GDM1 (cell line): Measurements from ENCODE around the gene CNOT10.
"Not testable (repeated sequence)": the region's sequence is repeated elsewhere in the genome, so short reads cannot be mapped to it uniquely, and the experiment has no call there.

Source experiments
- DNase-seq: peaks from one replicate; lab custom pipeline; 2025; lab: John Stamatoyannopoulos, UW

Gene CNOT10, protein sequence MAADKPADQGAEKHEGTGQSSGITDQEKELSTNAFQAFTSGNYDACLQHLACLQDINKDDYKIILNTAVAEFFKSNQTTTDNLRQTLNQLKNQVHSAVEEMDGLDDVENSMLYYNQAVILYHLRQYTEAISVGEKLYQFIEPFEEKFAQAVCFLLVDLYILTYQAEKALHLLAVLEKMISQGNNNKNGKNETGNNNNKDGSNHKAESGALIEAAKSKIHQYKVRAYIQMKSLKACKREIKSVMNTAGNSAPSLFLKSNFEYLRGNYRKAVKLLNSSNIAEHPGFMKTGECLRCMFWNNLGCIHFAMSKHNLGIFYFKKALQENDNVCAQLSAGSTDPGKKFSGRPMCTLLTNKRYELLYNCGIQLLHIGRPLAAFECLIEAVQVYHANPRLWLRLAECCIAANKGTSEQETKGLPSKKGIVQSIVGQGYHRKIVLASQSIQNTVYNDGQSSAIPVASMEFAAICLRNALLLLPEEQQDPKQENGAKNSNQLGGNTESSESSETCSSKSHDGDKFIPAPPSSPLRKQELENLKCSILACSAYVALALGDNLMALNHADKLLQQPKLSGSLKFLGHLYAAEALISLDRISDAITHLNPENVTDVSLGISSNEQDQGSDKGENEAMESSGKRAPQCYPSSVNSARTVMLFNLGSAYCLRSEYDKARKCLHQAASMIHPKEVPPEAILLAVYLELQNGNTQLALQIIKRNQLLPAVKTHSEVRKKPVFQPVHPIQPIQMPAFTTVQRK

DNA sequence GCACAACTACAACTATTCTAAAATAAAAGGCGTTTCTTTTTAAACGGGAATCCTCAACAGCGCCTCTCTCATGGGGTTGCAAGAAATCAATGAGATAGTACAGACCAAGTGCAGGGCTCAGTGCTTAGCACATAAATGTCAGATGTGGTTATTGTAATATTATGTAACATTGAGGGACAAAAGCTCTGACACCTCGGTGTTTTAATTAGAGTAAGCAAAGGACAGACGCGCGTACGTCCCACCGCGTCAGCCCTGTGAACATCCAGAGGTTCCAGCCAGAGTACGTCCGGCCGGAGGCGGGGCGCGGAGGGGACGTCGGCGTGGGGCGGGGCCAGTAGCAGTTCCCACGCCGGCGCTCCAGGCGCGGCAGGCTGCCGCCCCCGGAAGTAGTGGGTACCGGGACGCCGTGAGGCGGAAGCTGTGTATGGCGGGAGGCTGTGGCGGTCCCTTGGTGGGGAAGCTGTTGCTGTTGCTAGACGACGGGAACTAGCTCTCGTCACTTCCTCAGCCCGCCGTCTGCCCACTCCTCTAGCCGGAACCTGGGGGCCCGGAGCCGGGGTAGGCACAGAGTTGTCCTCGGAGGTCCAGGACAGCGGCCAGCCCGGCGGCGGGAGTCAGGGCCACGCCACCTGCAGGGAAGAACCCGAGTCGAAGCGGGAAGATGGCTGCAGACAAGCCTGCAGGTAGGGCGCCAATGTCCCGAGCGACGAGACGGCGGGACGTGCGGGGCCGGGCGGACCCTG lies at the start of gene CNOT10:
Gene CNOT10, plus strand, starts transcription at position 389 of the 743 bp plus-strand sequence. Its CDS starts 273 bp downstream, at position 662.
- DNase-seq = peak; percentile 97

DNA sequence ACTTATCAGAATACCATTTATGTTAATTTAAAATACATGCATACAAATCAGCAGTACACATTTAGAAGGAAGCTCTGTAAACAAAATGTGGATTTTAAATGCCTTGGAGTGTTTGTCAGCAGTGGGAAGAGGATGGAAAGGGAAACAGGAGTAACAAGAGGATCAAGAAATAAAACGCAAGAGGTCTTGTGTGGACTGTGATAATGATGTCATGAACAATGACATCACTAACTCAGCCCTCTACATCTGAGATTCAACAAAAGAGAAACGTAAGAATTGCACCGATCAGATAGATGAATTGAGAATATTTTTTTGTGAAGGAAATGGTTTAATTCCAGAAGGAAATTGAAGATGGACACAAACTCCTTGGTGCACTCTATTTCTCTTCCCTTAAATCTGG lies 44.0 kb upstream of the CNOT10 start:
- DNase-seq = no peak

DNA sequence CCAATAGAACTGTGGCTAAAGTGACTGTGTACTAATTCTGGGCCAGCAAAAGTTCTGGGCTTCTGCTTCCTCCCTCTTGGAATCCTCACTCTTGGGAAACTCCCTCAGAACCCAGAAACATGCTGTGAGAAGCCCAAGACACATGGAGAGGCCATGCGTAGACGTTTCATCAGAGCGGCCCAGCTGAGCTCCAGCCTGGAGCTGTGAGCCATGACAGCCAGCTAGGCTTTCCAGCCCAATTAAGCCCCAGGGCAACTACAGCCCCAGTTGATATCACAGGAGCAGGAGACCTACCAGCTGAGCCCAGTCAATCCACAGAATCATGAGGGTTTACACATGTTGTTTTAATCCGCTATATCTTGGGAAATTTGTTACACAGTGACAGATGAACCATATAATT lies 43.6 kb upstream of the CNOT10 start:
- no peak for DNase-seq

DNA sequence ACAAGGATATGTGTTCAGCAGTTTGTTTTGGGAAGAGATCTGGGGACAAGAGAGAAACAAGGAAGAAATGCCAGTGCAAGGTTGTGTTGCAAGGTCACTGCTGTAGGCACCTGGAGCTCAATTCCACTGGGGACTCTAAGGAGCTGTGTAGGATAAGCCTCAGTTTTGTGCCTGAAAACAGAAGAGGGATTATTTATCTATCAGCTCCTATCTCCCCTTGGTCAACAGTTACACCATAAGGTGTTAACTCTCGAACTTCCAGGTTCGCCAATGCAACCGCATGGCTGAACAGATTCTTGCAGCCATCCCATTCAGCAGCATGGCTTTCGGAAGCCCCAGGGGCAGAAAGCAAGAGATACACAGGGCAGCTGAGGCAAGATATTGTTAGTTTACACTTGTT lies 41.6 kb upstream of the CNOT10 start:
- no peak for DNase-seq

DNA sequence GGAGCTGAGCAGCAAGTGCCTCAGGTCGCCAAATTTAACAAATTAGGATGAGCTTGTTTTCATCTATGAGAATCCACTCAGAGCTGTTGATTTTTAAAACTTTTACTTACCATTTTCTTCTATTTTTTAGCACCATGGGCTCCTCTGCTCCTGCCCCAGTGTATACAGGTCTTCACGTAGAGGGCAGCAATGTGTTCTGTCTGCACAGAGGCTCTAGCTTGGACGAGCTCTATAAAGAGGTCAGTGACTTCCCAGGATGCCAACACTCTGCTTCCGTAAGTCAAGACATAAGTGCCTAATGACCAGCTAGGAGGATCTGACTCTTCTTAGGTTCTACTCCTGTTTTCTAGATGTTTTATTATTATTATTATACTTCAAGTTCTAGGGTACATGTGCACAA lies 41.2 kb upstream of the CNOT10 start:
- no peak for DNase-seq

DNA sequence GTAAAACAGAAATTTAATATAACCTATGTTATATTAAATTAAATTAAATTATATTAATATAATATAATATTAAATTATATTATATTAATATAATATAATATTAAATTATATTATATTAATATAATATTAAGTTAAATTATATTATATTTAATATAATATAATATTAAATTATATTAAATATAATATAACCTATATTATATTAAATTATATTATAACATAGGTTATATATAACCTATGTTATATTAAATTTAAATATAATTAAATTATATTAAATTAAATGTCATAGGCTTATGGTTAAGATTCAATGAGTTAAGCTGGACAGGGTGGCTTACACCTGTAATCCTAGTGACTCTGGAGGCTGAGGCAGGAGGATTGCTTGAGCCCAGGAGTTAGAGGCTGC lies 40.6 kb upstream of the CNOT10 start:
- DNase-seq = no peak

DNA sequence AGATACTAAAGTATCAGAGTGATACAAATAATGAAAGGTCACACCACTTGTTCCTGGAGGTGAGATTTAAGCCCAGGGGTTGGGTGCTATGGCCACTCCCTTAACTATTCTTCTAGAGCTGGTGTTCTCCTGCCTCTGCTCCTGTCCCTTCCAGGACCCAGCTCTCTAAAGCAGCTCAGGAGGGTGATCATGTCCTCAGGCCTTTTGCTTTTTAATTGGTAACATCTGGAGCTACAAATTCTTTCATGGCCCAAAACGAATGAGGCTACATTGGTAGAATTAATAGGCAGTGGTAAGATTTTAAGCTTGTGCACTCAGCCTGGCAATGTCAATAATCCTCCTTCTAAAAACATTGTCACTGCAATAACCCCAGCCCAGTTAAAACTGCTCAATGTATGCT lies 38.2 kb upstream of the CNOT10 start:
- no peak for DNase-seq

DNA sequence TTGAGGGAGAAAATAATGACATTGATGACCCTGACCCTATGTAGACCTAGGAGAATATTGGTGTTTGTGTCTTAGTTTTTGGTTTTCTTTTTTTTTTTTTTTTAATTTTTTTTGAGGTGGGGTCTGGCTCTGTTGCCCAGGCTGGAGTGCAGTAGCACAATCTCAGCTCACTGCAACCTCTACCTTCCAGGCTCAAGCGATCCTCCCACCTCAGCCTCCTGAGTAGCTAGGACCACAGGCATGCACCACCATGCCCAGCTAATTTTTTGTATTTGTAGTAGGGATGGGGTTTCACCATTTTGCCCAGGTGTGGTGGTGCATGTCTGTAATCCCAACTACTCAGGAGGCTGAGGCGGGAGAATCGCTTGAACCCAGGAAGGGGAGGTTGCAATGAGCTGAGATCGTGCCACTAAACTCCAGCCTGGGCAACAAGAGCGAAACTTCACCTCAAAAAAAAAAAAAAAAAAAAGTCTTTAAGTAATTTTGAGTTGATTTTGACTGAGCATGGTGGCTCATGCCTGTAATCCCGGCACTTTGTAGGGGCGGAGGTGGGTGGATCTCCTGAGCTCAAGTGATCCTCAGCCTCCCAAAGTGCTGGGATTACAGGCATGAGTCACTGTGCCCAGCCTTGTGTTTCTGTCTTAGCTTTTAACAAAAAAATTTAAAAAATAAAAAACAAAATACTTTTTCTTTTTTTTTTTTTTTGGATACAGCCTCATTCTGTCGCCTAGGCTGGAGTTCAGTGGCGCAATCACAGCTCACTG lies 32.5 kb upstream of the CNOT10 start:
- not testable (repeated sequence) for DNase-seq

DNA sequence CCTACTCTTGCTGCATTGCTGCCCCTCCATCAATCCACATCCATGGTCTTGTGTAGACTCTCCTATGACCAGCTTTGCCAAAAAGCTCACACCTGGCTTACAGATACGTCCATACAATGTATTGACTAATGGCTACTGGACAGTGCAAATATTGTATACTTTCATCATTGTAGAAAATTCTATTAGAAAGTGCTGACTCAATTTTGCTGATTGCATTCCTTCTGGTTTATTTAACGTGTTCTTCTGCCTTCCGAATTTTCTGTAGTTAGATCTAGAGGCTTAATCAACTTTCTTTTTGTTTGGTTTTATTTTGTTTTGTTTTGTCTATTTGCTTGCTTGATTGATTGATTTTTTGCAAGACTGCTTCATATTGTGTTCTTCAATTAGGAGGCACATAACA lies 29.8 kb upstream of the CNOT10 start:
- no peak for DNase-seq

DNA sequence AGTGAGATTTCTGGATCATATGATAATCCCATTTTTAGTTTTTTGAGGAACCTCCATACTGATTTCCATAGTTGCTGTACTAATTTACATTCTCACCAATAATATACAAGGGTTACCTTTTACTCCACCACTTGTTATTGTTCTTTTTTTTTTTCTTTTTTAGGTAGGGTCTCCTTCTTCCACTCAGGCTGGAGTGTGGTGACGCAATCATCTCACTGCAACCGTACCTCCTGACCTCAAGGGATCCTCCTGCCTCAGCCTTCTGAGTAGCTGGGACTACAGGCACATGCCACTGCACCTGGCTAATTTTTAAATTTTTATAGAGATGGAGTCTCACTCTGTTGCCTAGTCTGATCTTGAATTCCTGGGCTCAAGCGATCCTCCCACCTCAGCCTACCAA lies 24.4 kb upstream of the CNOT10 start:
- DNase-seq = no peak

DNA sequence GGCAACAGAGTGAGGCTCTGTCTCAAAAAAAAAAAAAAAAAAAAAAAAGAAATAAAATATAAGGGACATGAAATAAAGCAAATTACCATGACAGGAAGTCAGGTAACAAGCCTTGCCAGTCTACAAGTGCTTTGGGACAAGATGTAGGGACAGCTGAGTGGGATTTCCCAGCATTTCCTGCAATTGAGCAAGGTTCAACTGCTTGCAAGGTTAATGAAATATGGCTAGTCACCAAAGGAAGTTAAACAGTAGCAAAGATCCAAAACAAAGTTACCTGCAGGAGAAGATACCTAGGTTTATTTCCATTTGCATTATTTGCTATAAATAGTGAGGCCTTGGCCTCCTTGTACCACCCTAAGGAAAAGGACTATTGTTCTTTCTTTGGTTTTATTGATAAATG lies 22.3 kb upstream of the CNOT10 start:
- DNase-seq = no peak

DNA sequence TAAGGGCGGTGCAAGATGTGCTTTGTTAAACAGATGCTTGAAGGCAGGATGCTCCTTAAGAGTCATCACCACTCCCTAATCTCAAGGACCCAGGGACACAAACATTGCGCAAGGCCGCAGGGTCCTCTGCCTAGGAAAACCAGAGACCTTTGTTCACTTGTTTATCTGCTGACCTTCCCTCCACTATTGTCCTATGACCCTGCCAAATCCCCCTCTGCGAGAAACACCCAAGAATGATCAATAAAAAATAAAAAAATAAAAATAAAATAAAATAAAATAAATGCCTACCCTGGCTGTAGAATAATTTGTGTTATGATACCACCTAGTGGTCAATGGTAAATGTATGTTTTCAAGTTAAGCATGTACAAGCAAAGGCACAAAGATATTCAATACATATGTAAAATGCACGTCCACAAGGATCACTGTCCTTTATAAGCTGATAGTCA lies 20.3 kb upstream of the CNOT10 start:
- DNase-seq = not testable (repeated sequence)

DNA sequence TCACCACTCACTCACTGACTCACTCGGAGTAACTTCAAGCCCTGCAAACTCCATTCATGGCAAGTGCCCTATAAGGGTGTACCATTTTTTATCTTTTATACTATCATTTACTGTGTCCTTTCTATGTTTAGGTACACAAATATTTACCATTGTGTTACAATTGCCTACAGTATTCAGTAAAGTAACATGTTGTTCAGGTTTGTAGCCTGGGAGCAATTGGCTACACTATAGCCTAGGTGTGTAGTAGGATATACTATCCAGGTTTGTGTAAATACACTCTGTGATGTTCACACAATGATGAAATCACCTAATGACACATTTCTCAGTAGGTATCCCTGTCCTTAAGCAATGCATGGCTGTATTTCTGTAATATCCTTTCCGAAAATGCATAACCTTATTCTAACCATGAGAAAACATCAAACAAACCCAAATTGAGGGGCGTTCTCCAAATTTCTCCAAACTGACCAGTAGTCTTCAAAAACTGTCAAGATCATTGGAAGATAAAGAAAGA lies 17.9 kb upstream of the CNOT10 start:
- no peak for DNase-seq

DNA sequence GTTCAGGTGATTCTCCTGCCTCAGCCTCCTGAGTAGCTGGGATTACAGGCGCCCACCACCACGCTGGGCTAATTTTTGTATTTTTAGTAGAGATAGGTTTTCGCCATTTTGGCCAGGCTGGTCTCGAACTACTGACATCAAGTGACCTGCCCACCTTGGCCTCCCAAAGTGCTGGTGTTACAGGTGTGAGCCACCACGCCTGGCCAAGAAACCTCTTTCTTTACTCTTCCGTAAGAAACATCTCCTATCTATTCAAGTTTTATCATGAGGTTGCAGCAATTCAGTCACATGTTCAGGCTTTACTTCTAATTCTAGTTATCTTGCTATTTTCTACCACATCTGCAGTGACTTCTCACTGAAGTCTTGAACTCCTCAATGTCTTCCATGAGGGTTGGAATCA lies 15.8 kb upstream of the CNOT10 start:
- DNase-seq = not testable (repeated sequence)

DNA sequence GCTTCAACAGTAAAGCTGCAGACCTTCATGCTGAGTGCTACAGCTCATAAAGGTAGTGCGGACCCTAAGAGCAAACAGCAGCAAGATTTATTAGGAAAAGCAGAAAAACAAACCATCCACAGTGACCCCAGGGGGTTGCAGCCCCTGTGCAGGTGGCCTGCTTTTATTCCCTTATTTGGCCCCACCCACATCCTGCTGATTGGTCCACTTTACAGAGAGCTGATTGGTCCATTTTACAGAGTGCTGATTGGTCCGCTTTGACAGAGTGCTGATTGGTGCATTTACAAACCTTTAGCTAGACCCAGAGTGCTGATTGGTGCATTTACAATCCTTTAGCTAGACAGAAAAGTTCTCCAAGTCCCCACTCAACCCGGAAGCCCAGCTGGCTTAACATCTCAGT lies 11.3 kb upstream of the CNOT10 start:
- DNase-seq = not testable (repeated sequence)

DNA sequence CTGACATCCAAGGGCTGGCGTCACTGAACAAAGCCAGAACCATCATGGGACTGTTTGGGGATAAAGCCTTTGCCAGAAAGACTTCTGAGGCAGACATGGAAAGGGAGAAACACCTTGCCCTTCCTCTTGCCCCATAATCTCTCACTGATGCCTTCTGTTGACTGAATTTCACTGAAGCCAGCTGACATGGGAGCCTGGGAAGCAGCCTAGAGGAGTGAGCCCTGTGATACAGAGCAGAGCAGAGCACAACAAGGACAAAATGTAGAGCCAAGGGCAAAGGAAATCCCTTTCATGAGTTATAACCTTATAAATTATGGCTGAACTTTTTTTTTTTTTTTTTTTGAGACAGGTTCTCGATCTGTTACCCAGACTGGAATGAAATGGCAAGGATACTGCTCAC lies 9.8 kb upstream of the CNOT10 start:
- DNase-seq = no peak

DNA sequence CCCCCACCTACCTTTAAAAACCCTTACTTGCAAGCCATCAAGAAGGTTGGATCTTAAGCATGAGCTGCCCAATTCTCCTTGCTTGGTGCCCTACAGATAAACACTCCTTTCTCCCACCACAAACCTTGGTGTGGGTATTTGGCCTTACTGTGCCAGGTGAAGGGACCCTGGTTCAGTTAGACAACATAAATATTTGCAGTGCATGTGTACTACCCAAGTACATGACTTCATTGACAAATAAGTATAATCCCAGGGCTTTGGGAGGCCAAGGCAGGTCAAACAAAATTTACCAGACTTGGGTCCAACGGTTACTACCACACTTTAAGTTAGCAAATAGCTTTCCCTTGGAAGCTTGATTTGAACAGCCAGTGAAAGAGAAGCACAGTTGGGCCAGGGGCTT lies 9.3 kb upstream of the CNOT10 start:
- DNase-seq = no peak

DNA sequence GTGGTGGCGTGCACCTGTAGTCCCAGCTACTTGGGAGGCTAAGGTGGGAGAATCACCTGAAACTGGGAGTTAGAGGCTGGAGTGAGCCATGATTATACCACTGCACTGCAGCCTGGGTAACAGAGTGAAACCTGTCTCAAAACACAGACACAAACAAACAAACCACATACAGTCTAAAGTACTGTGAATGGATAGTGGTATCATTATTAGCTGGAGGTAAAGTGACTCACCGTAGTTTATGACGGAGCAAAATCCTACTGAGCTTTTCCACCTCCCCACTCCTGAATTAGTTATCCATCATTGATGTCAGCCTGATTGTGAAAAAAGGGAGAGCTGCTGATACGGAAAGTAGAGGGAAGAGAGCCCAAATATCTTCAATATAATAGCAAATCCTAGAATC lies 3.2 kb upstream of the CNOT10 start:
- DNase-seq = no peak

DNA sequence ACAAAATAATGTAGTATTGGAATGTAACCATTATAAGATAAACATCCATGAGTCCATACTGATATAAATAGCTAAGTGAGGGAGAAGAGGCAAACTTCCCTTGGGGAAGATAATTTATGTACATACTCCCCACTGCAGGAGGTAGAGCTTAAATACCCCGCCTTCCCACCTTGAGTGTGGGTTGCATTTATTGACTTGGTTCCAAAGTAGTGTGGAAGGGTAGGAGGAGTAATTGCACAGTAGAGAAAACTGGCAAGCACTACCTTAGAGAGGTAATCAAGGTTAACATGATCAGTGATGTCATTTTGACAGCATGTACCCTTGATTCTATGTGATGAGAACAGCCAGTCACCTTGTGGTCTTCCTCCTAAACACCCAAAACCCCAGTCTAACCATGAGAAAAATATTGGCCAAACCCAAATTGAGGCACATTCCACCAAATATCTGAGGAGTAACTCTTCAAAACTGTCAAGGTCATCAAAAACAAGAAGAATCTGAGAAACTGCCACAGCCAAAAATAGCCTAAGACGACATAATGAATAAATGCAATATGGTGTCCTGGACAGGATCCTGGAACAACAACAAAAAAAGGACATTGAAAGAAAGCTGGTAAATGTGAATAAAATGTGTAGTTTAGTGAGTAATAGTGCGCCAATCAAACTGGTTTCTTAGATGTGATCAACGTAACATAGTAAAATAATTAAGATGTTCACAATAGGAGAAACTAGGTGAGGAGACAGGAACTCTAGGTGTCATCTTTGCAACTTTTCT lies 774 bp upstream of the CNOT10 start:
- no peak for DNase-seq

DNA sequence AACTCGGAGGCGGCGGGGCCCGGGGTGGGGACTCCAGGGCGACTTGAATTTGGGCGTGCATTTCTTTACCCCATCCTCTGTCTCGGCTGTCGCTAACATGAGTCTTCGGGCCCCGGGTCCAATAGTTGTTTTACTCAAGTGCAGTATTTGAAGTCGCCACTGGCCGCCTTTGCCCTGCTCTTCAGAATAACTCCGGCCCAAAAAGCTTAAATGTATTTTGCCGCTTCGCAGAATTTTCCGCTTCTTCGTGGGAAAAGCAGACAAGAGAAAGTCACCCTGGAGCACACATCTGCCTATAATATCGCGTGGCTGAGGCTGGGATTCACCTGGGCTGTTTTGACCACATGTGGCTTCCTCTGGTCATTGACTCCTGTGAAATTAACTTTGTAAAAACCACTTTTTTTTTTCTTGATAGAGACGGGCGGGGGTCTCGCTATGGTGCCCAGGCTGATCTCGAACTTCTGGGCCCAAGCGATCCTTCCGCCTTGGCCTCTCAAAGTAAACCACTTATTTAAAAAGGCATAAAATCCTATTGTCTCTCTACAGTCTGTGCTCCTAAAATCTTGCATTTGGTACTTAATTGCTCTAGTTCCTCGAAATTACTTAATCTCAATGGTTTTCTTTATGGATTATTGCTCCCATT lies 676 bp downstream of the CNOT10 start:
- no peak for DNase-seq
